GM23338 (cell line): ENCODE results near the gene TCEAL9. TPM values are rescaled to one million over a fixed set of nuclear protein-coding genes. Genes with fewer than 3 reads are reported as not detected.
"Not testable (repeated sequence)": the region's sequence is repeated elsewhere in the genome, so short reads cannot be mapped to it uniquely, and the experiment has no call there.

ENCODE experiments used
- ATAC-seq: fragments of 200-7000 bp; cut with Tn5 transposase; 3 replicates; pipeline ENCODE4 v1.9.1; 2020
- DNase-seq: peaks from one replicate; pipeline ENCODE4 v3.0.0-alpha.2; 2015; ENCODE audit warnings: low spot score
- H2AFZ ChIP-seq: fragments of 200-600 bp; sonication (generic); 2 replicates; pipeline ENCODE4 v1.8.0; 2016; ENCODE audit warnings: antibody characterized with exemption, mild to moderate bottlenecking, moderate library complexity
- H3F3A ChIP-seq: fragments of 200-600 bp; sonication (generic); replicated peaks from 2 replicates; pipeline ENCODE4 v1.8.0; 2017; ENCODE audit warnings: antibody characterized with exemption, mixed run types, low read depth
- H3K27ac ChIP-seq: fragments of 200-600 bp; sonication (generic); 2 replicates; pipeline ENCODE4 v1.6.1; 2016; ENCODE audit warnings: low read depth
- H3K27me3 ChIP-seq: fragments of 200-600 bp; sonication (generic); 2 replicates; pipeline ENCODE4 v1.8.0; 2016; ENCODE audit warnings: mild to moderate bottlenecking, mixed run types, moderate library complexity; ENCODE audit not compliant: insufficient read depth
- H3K36me3 ChIP-seq: fragments of 200-600 bp; sonication (generic); 2 replicates; pipeline ENCODE4 v1.8.0; 2016; ENCODE audit warnings: mild to moderate bottlenecking; ENCODE audit not compliant: insufficient read depth
- H3K4me1 ChIP-seq: fragments of 200-600 bp; sonication (generic); 2 replicates; pipeline ENCODE4 v1.8.0; 2016; ENCODE audit warnings: mild to moderate bottlenecking, moderate library complexity; ENCODE audit not compliant: insufficient read depth
- H3K4me2 ChIP-seq: fragments of 200-600 bp; sonication (generic); 2 replicates; pipeline ENCODE4 v1.7.1; 2017; ENCODE audit warnings: mixed run types
- H3K4me3 ChIP-seq: fragments of 200-600 bp; sonication (generic); 2 replicates; pipeline ENCODE4 v1.6.1; 2016; ENCODE audit warnings: mixed run types
- H3K79me2 ChIP-seq: fragments of 200-600 bp; sonication (generic); replicated peaks from 2 replicates; pipeline ENCODE4 v1.8.0; 2017; ENCODE audit warnings: mild to moderate bottlenecking; ENCODE audit not compliant: insufficient read depth
- H3K9me2 ChIP-seq: fragments of 200-600 bp; sonication (generic); 2 replicates; pipeline ENCODE4 v1.8.0; 2017; ENCODE audit not compliant: insufficient read depth
- H4K20me1 ChIP-seq: fragments of 200-600 bp; sonication (generic); replicated peaks from 2 replicates; pipeline ENCODE4 v1.8.0; 2017; ENCODE audit warnings: mild to moderate bottlenecking; ENCODE audit not compliant: insufficient read depth
- H3K27ac Mint-ChIP-seq: 2 replicates; pipeline ENCODE4 v1.8.0; 2020; ENCODE audit warnings: inconsistent platforms, mild to moderate bottlenecking, moderate library complexity, mixed read lengths
- H3K27me3 Mint-ChIP-seq: 3 replicates; pipeline ENCODE4 v1.8.0; 2022; ENCODE audit warnings: low read depth, mild to moderate bottlenecking, moderate library complexity, mixed read lengths, inconsistent platforms; ENCODE audit not compliant: insufficient read depth, poor library complexity
- H3K36me3 Mint-ChIP-seq: 3 replicates; pipeline ENCODE4 v1.8.0; 2021; ENCODE audit warnings: low read depth, mild to moderate bottlenecking, inconsistent platforms, moderate library complexity, mixed read lengths
- H3K4me1 Mint-ChIP-seq: 3 replicates; pipeline ENCODE4 v1.8.0; 2020; ENCODE audit warnings: mild to moderate bottlenecking, inconsistent platforms, mixed read lengths
- H3K4me3 Mint-ChIP-seq: 3 replicates; pipeline ENCODE4 v1.8.0; 2021; ENCODE audit warnings: moderate library complexity, mild to moderate bottlenecking, inconsistent platforms, mixed read lengths
- H3K9me3 Mint-ChIP-seq: 3 replicates; pipeline ENCODE4 v1.8.0; 2020; ENCODE audit warnings: moderate library complexity, mild to moderate bottlenecking, inconsistent platforms, mixed read lengths
- CTCF ChIP-seq, 2 experiments: fragments of 200-600 bp in 1 of 2; sonication (generic) in 1 of 2; conservative IDR thresholded peaks; 2 replicates each; pipeline versions ENCODE4 v1.5.1 to v1.6.1; 2016 to 2017; ENCODE audit warnings: antibody characterized with exemption in 2 of 2, low read depth in 2 of 2, mild to moderate bottlenecking in 2 of 2, moderate library complexity in 1 of 2
- EZH2 ChIP-seq: fragments of 200-600 bp; sonication (generic); IDR thresholded peaks from one replicate; pipeline ENCODE4 v1.8.0; 2017; ENCODE audit warnings: antibody characterized with exemption, mild to moderate bottlenecking, low read depth; ENCODE audit not compliant: unreplicated experiment
- EZH2phosphoT487 ChIP-seq: fragments of 200-600 bp; sonication (generic); IDR thresholded peaks from one replicate; pipeline ENCODE4 v1.8.1; 2018; ENCODE audit warnings: antibody characterized with exemption; ENCODE audit not compliant: unreplicated experiment
- JUNB ChIP-seq: IDR thresholded peaks from one replicate; pipeline ENCODE4 v1.6.1; 2016; ENCODE audit warnings: antibody characterized with exemption; ENCODE audit not compliant: unreplicated experiment
- NANOG ChIP-seq: IDR thresholded peaks from 2 replicates; pipeline ENCODE4 v1.6.1; 2016; ENCODE audit warnings: antibody characterized with exemption, borderline replicate concordance
- POLR2AphosphoS5 ChIP-seq: IDR thresholded peaks from 2 replicates; pipeline ENCODE4 v1.6.1; 2016; ENCODE audit warnings: antibody characterized with exemption, low read depth
- REST ChIP-seq: IDR thresholded peaks from one replicate; pipeline ENCODE4 v1.6.1; 2018; ENCODE audit warnings: antibody characterized with exemption; ENCODE audit not compliant: unreplicated experiment
- STAT1 ChIP-seq: IDR thresholded peaks from one replicate; pipeline ENCODE4 v1.6.1; 2016; ENCODE audit warnings: antibody characterized with exemption; ENCODE audit not compliant: unreplicated experiment
- ZNF114 ChIP-seq: fragments of 250-450 bp; sonication (Bioruptor Pico); IDR thresholded peaks from 2 replicates; pipeline ENCODE4 v1.5.0; 2020; ENCODE audit warnings: mild to moderate bottlenecking, moderate library complexity
- ZNF331 ChIP-seq: fragments of 250-450 bp; sonication (Bioruptor Pico); IDR thresholded peaks from 2 replicates; pipeline ENCODE4 v1.5.0; 2020; ENCODE audit warnings: low read depth, mild to moderate bottlenecking, moderate library complexity
- polyA plus RNA-seq: library from polyadenylated mRNA; unstranded; fragments of >200 nt; fragmentation: Nextera tagmentation; extraction: Ambion mirVana; gene quantifications from 2 replicates; pipeline ENCODE4 v1.2.1, GENCODE V29; 2016
- total RNA-seq: library from RNA; depleted of rRNA; stranded (reverse); fragments of >200 nt; shearing (Covaris generic); gene quantifications from 2 replicates; pipeline ENCODE4 v1.2.3, GENCODE V29; 2014

Gene TCEAL9
- total and polyA plus RNA-seq, 2 experiments from 2014 or later: 37.1 to 184 TPM

GRCh38 chrX:103357871-103358270, 1.6 kb downstream of the TCEAL9 start (continued):
- TF ChIP-seq REST (no peak), ZNF331 (no peak), STAT1 (no peak), EZH2 (no peak), EZH2phosphoT487 (no peak), POLR2AphosphoS5 (no peak), NANOG (no peak), CTCF (conservative IDR thresholded peaks at IDR 0.05; ENCODE audit: low read depth in 2 of 2) (no peak), ZNF114 (no peak)

GRCh38 chrX:103359605-103360004, 3.3 kb downstream of the TCEAL9 start:
- not testable (repeated sequence) for H4K20me1 ChIP-seq

GRCh38 chrX:103360092-103360491, 3.8 kb downstream of the TCEAL9 start:
- Histone ChIP-seq H3F3A (no peaks in the 10 kb centered on the region), H3K4me1 (peaks cover 11% of the 10 kb centered on the region), H3K79me2 (peaks cover 12% of the 10 kb centered on the region), H3K27me3 (no peaks in the 10 kb centered on the region), H3K4me3 (no peak overlapping the region), H3K9me2 (no peaks in the 10 kb centered on the region), H3K36me3 (no peaks in the 10 kb centered on the region; the same call in 1 of the 2 replicates), H2AFZ (no peak overlapping the region), H4K20me1 (no peaks in the 10 kb centered on the region), H3K4me2 (no peak overlapping the region), H3K27ac (no peak overlapping the region)
- Mint-ChIP-seq H3K27me3 (no peaks in the 10 kb centered on the region), H3K9me3 (no peaks in the 10 kb centered on the region; the same call in 2 of the 3 replicates), H3K27ac (no peak overlapping the region), H3K4me3 (no peak overlapping the region; the same call in 2 of the 3 replicates), H3K4me1 (peaks cover 24% of the 10 kb centered on the region), H3K36me3 (peaks cover 13% of the 10 kb centered on the region)
- DNase-seq: no peak
- ATAC-seq: no peak
- TF ChIP-seq CTCF (conservative IDR thresholded peaks at IDR 0.05; ENCODE audit: low read depth in 2 of 2): no peak
- no peak for TF ChIP-seq JUNB
- TF ChIP-seq POLR2AphosphoS5: no peak
- no peak for TF ChIP-seq ZNF114
- TF ChIP-seq STAT1: no peak
- TF ChIP-seq NANOG: no peak
- TF ChIP-seq REST: no peak

More at GRCh38 chrX:103359605-103360004, 3.3 kb downstream of the TCEAL9 start:
- H3K9me3 Mint-ChIP-seq, H3K4me3 ChIP-seq, H3K4me3 Mint-ChIP-seq, DNase-seq, H3K27ac ChIP-seq, ATAC-seq, H2AFZ ChIP-seq, H3K27ac Mint-ChIP-seq, H3F3A ChIP-seq, H3K4me2 ChIP-seq, H3K36me3 ChIP-seq, H3K9me2 ChIP-seq, H3K27me3 Mint-ChIP-seq, H3K27me3 ChIP-seq: not testable (repeated sequence)
- H3K36me3 Mint-ChIP-seq: peaks cover 13% of the 10 kb centered on the region
- Histone ChIP-seq H3K79me2 (peaks cover 12% of the 10 kb centered on the region), H3K4me1 (peaks cover 11% of the 10 kb centered on the region)
- H3K4me1 Mint-ChIP-seq: peaks cover 24% of the 10 kb centered on the region
